ENCODE results near the gene OR2W3.

OR2W3 gene

GRCh38 chr1:247919952-247920351, 24.6 kb downstream of the OR2W3 start, which contains the start of gene OR2T8:
OR2T8 (plus strand) TSS chr1:247920252; CDS start chr1:247921018, 766 bp downstream.
- no peak for DNase-seq

GRCh38 chr1:247923941-247924340, 28.6 kb downstream of the OR2W3 start:
- no peak for DNase-seq

- DNase-seq = no peak
These were observed 29.5 kb downstream of the OR2W3 start, which contains the start of gene OR2AJ1 for GRCh38 chr1:247924868-247925267. OR2AJ1 (plus strand) TSS chr1:247924889; CDS start chr1:247933769, 8,880 bp downstream.

- DNase-seq = no peak
These were observed 38.6 kb downstream of the OR2W3 start for GRCh38 chr1:247933989-247934388.

- no peak for DNase-seq
These were observed 40.4 kb downstream of the OR2W3 start for GRCh38 chr1:247935781-247936180.

- no peak for DNase-seq
These were observed 41.0 kb downstream of the OR2W3 start for GRCh38 chr1:247936415-247936814.

- DNase-seq = peak; percentile 30
These were observed 41.8 kb downstream of the OR2W3 start for GRCh38 chr1:247936965-247937734.

GRCh38 chr1:247942624-247943023, 47.2 kb downstream of the OR2W3 start:
- DNase-seq = no peak
